Activated T-helper 1 cell treated with Interleukin-2 at 50 U/mL for 16 hours (primary cell): Measurements from ENCODE around the gene B3GALT6.

Source experiments
- DNase-seq: peaks from one replicate; pipeline ENCODE4 v3.0.0-alpha.2; 2020; ENCODE audit warnings: low read depth

Gene B3GALT6

DNA sequence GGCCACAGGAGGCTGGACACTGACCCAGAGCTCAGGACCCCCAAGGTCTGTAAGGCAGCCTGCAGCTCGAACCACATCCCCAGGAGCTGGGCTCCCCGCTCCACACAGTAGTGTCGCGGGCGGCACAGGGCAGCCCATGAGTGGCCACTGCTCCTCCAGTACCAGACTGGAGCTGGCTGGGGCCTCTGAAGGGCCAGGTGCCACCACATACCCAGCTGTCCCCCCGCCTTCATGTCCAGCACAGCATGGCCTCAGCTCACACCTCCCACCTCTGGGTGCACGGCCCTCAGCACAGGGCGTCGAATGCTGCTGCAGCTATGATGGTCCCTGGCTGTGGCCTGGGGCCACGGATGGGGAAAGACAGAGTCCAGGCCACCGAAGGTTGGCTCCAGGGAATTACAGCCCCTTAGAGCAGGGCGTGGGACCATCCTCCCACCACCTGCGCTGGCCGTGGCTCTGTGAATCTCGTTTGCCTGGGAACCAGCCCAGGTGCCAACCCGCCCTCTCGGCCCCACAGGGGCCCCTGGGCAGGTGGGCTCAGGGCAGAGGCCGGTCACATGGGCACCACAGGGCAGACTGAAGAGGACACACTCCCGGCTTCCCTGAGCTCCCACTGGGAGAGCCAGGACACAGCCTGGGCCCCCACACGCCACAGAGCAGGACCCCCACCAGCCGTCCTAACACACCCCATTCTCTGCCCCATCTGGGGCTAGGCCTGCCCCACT lies 16.0 kb upstream of the B3GALT6 start:
- DNase-seq = no peak

DNA sequence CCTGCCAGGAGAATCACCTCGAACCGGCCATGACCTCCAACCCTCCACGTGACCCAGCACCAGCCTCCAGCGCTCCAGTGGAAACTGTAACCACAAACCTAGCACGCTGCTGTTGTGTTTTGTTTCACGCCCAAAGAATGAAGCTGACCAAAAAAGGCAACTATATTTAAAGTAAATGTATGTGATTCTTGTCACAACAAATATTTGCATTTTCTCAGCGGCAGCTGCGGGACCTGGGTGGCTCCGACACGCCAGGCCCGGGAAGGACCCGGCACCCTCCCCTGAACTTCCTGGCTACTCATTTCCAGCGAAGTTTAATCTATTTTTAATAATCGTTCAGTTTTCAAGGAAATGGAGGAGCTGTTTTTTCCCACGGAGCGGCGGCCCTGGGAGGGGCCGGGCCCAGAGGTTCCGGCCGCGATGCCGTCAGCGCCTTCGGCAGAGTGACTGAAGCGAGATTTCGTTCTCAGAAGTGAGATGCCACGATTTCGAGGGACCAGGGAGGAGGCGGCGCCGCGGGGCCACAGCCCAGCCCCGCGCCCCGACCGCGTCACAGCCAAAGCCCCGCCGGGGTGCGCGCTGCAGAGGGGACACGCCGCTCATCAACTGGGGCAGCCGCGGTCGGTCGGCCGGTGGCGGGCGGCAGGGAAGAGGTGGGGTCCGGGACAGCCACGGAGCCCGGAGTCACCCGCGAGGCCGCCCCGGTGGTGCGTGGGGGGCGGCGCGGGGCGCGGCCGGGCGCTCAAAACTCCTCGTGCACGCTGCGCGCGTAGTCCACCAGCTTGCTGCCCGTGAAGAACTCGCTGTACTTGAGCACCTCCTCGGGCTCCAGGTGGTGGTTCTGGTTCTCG lies 15.0 kb upstream of the B3GALT6 start:
- DNase-seq = peak; percentile 47

DNA sequence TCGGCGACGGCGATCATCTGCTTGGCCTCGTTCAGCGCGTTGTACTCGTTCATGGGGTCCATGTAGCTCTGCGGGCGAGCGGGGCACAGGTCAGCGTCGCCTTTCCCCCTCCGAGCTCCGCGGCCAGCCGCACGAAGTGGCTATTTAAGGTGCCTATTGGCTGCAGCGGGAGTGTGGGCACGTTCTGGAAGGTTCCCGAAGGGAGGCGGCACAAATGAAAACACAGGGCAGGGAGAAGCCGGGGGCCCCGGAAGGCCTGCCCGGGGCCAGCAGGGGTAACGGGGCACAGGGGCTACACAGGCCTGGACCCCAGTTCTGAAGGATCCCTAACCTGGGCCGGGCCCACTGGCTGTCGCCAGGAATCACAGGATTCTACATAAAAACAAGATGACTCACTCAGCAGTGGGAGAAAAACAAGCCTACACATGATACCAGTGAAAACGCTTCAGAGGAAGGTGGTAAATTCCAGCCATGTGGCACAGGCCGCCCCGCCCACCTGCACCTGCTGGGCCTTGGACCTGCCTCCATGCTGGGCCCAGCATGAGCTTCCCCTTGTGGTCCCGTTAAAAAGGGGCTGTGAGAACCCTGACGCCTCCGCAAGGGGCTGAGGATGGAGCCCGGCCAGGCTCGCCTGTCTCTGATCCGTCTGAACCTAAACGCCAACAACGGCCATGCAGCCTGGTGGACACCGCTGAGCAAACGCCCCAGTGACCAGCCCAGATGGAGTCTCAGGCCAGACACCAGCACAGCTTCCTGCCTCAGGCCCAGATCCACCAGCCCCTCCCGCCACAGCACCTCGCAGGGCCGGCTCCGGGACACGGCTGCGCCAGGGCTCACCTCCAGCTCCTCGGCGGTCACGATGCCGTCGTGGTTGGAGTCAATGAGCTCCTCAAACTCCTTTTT lies 14.2 kb upstream of the B3GALT6 start:
- no peak for DNase-seq

DNA sequence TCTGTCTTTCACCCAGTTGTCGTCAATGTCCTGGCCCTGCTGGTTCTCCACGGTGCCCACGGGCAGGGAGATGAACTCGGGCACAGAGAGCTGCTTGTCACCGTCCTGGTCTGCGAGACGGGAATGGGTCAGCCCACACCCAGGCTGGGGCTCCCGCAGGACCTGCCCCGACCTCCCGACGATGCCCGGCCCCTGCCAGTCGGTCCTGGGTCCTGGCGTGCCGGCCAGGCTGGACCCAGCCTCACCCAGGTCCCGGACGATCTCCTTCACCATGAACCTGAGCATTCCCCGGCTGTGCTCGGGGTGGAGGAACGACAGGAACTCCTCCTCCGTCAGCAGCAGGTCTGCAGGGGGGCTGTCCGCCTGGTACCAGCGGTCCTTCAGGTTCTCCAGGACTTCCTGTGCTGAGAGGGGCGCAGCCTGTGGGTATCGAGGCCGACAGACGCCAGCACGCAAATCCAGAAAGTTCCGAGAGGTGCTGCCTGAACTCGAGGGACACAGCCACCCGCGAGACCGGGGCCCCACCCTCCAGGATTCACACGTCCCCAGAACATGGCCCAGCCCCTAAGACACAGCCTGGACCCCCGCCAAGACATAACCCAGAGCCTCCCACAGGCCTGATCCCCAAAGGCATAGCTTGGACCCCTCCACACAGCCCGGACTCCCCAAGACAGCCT lies 13.4 kb upstream of the B3GALT6 start:
- no peak for DNase-seq

DNA sequence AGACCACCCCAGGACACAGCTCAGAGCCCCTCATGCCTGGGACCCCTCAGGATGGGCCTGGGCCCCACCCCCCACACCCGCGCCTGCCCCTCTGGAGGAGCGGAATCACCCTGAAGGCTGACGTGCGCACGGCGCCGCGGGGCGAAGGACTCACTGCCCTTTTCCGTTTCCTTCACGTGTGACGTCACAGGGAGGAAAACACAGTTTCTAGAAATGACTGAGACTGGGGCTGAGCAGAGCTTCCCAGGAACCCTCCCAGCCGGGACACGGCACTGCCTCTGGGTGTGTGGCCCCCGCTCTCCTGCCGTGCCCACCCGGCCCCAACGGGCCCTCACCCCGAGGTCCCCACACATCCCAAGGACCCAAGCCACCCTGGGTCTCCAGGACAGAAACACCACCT lies 12.7 kb upstream of the B3GALT6 start:
- no peak for DNase-seq

DNA sequence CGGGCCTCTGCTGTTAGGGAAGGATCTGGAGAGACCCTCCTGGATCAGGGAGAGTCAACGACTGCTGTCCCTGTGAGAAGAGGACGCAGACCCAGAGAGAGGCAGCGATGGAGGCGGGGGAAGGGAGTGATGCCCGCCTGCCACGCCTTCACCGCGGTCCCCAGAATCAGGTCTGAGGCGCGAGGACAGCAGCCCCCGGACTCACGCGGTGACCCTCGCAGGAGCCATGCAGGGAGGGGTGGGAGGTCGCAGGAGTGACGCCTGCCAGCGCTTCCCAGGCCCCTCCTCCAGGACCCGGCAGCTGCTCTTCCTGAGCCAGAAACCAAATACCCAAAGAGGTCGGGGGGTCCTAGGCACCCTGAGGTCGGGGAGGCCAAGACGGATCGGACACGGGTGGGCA lies 11.8 kb upstream of the B3GALT6 start:
- DNase-seq = no peak

DNA sequence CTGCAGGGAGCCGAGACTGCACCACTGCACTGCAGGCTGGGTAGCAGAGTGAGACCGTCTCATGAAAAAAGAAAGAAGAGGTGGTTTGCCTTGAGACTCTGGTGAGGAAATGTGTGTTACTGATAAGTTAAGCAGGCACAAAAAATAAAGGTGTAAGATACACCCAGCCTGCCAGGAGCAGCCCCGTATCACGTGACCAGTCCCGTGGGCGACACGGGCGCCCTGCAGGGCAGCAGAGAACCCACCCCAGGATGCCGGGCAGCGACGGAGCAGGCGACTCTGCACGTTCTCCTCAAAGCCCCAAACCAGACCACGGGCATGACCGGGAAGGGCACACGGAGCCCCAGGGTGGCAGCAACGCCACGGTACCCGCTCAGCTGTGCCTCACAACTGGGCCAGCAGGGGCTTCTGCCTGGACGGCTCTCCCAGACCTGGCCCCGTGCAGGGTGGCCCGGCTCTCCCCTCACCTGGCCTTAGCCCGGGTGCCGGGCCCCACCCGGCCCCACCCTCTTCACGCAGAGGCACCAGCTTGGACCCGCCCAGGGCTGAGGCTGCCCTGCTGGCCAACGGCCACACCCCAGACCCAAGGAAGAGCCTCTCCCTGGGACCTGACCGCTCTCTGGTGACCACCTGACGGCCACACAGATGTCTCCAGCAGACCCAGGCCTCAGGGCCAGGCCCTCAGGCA lies 10.0 kb upstream of the B3GALT6 start:
- DNase-seq = no peak

DNA sequence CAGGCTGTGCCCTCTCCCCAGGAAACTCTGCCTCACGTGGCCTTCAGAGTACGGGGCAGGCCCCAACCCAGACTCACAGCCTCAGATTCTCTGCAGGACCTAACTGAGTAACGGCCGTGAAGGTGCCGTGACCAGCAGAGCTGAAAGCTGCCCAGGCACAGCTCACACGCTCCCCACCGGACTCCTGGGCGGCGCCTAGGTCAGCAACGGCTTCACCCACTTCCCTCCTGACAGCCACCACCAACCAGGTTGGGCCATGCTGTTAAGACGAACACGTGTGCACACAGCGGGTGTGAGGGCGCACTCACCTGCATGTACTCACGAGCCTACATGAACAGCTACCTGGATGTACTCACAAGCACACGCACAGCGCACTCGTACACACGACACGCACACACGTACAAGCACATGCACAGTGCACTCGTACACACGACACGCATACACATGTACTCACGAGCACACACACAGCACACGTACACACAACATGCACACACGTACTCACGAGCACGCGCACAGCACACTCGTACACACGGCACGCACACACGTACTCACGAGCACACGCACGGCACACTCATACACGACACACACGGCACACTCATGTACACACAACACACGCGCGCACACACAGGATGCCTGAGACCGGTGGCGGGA lies 9.3 kb upstream of the B3GALT6 start:
- no peak for DNase-seq

DNA sequence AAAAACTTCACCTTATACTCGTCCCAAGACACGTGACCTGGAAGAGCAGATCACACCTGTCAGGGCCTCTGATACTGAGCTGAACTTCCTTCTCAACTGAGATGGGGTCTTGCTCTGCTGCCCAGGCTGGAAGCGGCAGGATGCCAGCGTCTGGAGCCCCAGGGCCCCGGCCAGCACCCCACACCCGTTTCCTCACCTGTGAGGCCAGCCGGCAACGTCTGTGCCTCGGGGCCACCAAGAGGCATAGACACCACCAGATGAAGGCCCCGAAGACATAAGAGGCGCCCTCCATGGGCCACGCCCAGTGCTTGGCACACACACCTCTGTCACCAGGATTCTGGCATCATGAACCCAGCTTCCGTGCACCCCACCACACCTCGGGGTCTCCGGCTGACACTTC lies 8.7 kb upstream of the B3GALT6 start:
- DNase-seq = no peak

DNA sequence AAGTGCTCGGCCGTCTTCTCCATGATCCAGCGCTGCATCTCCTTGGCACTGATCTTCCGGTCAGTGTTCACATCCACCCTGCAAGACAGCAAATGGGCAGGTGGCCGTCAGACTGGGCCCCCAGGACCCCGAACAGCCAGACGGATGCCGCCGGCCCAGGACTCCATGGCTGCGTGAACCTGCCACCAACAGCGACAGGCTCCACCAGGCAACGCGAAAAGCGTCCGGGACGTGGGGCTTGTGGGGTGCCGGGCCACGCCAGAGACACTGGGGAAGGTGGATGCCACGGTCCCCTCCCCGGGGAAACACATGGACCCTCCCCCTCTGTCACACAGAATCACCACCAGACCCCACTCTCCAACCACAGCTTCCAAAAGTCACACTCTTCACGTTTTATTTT lies 8.1 kb upstream of the B3GALT6 start:
- DNase-seq = no peak

DNA sequence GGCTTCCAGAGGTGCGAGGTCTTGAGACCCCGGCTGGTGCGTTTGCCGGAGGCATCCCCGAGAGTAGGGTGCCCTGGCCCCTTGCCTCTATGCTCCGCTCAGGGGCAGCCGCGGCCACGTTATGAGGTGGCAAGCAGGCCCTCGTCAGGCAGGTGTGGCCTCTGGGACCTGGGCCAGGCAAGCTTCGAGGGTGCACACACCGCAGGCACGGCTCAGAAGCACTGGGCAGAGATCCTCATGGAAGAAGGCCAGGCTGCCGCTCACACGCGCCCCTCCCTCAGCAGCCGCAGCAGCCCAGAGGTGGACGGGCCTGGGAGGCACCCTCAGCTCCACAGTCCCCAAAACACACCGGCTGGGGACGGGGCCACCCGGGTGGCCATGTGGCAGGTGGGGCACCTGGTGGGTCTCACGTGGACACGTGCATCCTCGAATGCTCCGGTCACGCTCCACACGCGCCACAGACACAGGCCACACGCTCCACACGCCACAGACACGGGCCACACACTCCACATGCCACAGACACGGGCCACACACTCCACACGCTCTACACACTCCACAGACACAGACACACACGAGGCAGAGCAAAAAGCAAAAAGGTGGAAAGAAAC lies 6.7 kb upstream of the B3GALT6 start:
- DNase-seq = no peak

DNA sequence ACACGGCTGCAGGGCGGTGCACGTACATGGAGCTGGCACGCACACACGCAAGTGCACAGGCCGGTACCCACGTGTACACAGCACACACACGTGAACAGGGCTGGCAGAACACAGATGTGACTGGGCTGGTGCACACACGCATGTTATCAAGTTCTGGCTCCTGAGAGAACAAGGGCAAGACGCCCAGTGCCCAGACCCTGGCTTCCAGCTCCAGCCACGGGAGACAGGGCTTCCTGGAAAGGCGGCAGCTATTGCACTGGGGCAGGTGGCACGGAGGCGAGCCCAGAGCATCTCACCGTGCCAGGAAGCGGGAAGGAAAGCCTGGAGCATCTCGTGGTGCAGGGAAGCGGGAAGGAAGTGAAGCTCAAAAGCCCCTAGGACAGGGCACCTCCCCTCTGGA lies 6.1 kb upstream of the B3GALT6 start:
- DNase-seq = no peak

DNA sequence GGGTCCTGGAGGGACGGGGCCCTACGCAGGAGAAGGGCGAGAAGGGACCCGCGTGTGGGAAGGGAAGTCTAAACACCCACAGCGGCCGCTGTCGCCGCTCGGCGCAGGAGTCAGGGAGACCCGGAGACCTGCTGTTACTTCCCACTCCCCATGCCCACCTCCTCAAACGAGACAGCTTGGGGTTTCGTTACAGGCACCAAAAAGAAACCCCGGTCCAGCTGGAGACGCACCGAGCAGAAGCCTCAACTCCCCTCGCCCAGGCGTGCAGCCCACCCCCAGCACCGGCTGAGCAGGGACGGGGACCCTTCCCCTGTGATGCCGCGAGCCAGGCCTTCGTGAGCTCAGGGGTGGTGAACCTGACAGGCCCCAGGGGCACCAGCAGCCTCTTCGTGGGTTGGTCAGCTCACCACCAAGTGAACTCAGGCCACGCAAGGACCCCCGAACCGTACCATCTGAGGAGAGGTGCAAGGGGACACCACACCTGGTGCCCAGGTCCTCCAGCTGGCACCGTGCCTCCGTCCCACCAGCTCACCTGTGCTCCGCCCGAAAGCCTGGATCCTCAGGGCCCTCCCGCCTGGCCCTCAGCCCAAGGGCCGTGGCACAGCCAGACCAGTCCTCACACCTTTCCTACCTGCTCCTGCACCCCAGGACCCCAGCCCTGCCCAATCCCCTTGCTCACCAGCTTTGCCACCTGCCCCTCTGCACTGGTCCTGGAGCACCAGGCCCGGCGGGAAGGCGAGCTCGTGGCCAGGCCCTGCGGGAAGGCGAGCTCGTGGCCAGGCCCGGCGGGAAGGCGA lies 5.3 kb upstream of the B3GALT6 start:
- DNase-seq = no peak

DNA sequence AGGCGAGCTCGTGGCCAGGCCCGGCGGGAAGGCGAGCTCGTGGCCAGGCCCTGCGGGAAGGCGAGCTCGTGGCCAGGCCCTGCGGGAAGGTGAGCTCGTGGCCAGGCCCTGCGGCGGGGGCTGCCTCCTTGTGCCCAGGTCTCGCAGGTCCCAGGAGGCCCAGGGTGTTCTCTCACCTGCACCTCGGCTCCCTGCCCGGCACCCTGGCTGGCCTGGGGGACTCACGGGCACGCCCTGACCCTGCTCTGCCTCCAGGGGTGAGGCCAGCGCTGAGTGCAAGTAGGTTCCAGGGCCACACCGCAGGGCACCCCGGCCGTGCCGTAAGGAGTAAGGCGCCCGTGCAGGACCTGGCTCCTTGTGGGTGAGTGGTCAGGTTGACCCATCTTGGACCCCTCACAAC lies 4.7 kb upstream of the B3GALT6 start:
- no peak for DNase-seq

DNA sequence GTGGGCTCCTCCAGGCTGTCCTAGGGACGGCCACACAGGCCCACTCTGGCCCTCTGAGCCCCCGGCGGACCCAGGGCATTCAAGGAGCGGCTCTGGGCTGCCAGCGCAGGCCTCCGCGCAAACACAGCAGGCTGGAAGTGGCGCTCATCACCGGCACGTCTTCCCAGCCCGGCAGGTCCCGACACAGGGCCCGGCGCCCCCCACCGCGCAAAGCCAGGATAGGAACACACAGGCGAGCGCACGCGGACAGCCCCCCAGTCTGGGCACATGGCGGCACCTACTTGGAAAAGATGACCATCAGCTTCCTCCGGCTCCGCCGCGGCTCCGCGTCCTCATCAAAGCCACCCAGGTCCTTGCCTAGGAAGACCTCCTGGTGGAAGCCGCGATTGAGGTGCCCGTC lies 3.9 kb upstream of the B3GALT6 start:
- no peak for DNase-seq

DNA sequence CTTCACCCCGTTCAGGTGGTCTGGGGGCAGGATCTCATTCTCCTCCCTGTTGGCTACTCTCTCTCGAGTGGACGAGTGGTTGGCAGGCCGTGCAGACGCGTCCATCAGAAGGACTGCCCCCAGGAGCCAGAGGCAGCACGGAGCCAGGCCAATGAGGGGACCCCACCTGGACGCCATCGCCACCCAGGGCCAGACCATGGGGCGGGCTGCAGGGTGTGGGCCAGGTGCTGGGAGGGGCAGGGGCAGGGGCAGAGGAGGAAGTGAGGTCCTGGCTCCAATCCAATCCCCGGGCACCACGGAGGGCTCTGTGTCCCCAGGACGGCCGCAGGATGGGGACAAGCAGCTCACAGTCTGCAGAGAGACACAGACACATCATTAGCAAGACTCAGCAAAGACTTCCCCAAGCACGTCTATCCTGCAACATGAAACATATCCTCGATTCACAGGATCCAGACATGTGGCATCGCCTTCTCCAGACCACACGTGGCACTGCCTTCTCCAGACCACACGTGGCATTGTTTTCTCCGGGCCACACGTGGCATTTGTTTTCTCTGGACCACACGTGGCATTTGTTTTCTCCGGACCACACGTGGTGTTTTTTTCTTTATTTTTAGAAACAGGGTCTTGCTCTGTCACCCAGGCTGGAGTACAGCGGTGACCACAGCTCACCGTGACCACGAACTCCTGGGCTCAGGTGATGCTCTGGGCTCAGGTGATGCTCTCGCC lies 3.3 kb upstream of the B3GALT6 start:
- DNase-seq = no peak

DNA sequence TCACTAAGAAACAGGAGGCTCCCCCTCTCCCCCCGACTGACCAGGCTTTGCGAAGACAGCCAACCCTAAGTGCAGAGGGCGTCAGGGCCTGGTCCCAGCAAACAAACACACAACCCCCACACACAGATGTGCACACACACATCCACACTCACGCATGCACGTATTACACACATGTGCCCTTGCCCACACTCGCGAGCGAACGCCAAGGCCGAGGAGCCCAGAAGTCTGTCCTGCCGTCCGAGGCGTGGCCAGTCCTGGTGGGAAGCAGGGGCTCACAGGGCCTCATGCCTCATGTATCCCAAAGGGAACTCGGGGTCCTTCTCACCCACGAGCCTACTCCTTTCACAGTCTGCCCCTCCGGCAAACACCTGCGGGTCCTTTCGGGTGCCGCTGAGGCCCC lies 2.3 kb upstream of the B3GALT6 start:
- no peak for DNase-seq

DNA sequence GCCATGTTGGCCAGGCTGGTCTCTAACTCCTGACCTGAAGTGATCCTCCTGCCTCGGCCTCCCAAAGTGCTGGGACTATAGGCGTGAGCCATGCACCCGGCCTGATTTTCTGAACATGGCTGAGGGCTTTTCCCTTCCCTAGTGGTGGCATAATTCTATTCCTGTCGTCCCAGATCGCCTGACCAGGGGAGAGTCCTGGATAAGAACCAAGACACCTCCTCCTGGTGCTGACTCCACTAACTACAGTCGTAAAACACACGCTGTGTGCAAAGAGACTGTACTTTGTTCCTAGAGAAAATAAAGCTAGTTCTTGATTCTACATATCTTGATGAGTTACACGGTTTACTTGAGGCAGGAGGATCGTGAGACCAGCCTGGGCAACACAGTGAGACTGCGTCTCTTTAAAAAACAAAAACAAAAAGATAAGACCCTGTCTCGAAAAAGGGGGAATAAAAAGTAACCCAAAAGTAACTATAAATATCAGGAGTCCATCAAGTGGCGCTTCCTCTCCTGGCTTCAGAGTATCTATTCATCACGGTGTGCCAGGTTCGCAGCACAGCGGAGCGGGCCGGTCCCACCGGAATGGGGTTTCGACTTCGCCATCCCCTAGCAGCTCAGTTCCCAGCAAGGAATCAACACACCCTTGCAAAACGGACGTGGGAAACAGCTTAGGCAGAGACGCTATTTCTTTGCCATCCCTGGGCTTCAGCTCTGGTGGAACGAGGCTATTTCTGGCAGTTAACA lies 1.2 kb upstream of the B3GALT6 start:
- no peak for DNase-seq
